HG02938 (cell line): Measurements from ENCODE around the gene DLX4.

Experiments
- ATAC-seq: cut with Tn5 transposase; IDR thresholded peaks from one replicate; pipeline ENCODE4 v1.9.1; 2021; ENCODE audit warnings: mild to moderate bottlenecking, moderate library complexity; ENCODE audit not compliant: unreplicated experiment

DLX4 gene, protein sequence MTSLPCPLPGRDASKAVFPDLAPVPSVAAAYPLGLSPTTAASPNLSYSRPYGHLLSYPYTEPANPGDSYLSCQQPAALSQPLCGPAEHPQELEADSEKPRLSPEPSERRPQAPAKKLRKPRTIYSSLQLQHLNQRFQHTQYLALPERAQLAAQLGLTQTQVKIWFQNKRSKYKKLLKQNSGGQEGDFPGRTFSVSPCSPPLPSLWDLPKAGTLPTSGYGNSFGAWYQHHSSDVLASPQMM

DNA sequence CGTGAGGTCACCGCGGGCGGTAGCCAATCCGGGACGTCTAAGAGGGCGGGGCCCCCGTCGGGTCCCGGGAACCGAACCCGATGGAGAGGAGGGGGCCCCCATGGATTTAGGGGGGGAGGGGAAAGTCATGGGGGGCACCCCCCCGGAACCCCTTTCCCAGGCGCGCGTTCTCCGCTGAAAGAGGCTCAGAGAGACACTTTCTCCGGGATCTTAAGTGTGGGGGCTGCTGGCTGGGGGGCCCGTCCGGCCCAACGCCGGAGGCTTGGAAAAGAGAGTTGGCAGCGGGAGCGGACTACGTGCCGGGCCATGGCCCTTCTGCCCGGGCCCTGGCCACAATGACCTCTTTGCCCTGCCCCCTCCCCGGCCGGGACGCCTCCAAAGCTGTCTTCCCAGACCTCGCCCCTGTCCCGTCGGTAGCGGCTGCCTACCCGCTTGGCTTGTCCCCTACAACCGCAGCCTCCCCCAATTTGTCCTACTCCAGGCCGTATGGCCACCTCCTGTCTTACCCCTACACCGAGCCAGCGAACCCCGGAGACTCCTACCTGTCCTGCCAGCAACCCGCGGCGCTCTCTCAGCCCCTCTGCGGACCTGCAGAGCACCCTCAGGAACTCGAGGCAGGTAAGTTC lies at the start of gene DLX4:
TSS of gene DLX4 (plus strand) at position 57 of the 626 bp plus-strand sequence. CDS start at position 336, 279 bp downstream.
- no peak for ATAC-seq

DNA sequence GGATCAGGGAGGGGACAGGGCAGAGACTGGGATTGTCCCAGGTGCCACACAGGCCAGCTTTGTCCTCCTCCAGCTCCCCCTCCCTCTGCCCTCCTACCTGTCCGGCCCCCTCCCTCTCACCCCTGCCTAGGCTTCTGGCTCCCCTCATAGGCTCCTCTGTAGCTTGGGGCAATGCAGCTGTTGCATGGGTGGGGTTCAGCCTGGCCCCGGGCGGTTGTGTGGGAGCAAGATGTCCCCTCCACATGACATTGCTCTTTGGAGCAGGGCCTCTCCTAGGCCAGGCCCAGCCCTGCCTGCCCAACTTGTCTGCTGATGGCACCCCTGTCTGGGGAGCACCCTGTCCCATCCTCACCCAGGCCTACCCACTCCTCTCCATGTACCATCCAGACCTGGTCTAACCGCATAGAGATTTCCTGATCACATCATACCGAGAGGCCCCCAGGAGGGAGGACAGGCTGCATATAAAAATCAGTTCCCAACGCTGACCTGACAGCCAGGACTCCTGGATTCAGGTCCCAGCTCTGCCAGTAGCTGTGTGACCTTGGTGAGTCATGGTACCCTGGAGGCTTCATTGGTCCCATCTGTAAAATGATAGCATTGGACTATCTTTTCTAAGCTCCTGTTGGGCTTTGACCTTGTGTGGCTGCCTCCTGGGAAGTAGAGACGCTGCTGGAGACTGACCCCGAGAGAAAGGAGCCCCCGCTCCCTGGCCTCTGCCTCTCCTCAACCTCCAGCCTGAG lies 48.8 kb upstream of the DLX4 start:
- ATAC-seq = no peak

DNA sequence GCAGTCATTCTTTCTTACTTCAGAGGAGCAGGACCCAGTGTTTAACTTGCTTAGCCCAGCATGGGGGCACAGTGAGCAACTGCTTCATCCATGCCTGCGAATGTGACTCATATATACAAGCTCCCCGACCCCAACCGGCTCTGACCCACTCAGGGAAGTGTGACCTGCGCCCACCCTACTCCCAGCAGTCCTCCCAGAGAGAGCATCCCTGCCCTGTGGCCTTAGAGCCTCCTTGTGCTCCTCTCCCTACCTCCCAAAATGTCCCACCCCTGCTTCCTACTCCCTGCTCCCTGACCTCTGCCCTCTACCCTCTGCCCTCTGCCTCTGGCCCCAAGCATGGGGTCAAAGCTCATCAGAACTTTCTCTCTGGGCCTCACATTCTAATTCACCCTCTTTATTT lies 46.9 kb upstream of the DLX4 start:
- no peak for ATAC-seq

DNA sequence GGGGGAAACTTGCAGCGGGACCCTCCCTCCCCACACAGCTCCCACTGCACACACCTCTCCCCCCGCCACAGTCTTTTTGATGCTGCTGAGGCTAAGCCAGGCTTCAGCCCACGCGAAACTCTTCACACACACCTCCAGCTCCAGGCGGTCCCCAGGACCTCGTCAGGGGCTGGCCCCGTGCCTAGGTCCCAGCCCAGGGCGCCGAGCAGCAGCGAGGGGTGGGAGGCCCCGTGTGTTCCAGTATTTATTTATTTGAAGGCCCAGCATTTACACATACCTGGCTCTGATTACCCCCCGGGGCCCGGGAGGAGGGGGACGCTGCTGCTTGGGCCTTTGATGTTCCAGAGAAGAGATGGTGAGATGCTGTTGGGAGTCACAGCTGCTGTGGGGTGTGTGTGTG lies 44.9 kb upstream of the DLX4 start:
- no peak for ATAC-seq

DNA sequence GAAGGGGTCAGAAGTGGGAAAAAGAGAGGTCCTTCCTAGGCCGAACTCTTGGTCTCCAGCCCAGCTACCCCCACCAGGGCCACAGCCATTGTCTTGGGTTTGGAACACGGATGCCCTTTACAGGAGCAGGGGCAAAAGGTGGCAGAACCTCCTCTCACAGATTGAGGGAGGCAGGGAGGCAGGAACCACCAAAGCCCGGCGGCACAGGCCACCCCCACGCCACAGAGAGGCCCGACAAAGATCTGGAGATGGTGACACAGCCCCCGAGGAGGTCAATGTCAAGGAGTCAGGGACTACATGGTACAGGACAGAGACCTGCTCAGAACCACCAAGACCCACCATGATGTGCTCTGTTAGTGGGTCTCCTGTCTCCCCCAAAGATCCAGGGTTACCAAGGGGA lies 44.4 kb upstream of the DLX4 start:
- ATAC-seq = no peak

DNA sequence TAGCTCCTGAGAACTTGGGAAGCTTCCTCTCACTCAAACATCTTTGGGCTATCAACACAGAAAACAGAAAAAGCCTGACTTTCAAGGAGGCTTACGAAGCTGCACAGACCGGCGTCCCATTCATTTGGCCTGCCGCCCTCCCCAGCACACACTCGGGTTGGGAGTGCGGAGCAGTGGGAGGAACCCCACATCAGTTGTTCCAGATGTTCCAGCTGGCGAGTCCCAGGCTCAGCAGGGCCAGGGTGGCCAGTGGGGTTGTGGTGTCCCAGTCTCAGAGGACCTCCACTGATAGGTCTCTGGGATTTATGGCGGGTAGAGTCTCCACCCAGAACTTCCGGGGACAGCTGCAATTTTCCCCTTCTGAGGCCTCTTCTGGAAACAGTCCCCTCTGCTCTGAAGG lies 43.1 kb upstream of the DLX4 start:
- ATAC-seq = no peak

DNA sequence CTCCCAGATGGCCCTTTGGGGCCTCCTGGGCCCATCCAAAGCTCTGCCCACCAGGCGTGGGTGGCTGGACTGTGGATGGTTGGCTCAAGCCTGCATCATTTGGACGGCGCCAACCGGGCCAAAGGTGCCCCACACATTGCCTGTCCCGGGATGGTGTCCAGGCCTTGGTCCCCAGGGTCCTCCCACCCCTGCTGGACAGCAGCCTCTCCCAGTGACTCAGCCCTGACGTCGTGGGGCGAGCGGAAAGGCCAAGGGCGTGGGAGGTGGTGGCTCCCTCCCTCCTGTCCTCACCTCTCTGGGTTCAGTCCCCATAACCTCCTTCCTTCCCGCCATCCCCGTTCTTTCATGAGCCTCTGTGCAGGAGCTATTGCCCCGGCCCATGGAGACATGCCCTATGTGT lies 42.1 kb upstream of the DLX4 start:
- no peak for ATAC-seq

DNA sequence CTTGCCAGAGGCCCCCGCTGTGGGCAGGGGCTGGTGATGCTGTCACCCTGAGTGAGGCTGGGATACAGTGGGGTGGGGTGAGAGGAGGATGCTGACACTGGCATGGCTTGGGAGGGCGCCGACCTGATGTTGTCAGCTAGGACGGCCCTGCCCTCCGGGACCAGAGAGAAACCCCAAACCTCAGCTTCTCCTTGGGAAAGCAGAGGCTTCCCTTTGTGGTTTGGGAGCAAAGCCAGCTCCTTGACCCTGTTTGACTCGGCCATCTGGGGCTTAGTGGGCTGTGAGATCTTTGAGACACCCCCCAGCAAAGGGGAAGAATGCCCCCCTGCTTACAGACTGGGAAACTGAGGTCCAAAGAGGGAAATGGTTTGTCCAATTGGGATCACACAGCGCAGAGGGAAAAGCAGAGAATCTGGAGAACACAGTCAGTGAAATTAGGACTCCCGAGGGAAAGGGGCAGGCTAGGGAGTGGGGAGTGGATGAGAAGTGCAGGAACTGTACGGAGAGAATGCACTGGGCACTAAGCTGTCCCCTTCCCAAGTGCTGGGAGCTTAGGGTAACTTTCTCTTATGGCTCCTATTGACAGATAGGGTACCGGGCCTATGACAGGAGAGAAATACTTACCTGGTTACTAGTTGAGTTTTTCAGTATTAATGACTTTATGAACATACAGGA lies 40.7 kb upstream of the DLX4 start:
- ATAC-seq = no peak

DNA sequence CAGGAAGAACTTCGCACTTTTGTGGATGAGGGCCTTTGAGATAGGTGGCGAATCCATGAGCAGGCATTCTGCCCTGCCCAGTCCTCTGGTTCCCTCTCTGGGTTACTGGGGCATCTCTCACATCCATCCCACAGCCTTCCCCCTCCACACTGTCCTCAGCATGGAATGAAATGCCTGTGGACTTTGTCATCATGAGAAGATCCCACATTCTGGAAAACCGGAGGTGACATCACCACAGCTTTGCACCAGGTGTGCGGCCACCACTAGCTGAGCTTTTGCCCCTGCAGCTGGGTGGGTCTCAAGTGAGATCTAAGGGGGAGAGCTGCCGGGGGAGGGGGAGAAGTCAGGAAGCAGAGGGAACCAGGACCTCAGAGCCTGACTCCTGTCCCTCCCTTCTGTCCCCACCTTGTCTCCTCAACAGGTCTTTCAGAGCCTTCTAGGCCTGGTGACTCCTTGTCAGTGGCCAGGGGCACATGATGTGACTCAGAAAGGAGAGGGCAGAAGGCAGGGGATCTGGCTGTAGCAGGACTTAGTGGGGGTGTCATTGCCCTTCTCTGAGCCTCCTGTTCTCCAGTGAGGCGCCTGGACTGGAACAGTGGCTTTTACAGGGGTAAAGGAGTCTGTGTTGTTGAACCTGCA lies 40.0 kb upstream of the DLX4 start:
- no peak for ATAC-seq

DNA sequence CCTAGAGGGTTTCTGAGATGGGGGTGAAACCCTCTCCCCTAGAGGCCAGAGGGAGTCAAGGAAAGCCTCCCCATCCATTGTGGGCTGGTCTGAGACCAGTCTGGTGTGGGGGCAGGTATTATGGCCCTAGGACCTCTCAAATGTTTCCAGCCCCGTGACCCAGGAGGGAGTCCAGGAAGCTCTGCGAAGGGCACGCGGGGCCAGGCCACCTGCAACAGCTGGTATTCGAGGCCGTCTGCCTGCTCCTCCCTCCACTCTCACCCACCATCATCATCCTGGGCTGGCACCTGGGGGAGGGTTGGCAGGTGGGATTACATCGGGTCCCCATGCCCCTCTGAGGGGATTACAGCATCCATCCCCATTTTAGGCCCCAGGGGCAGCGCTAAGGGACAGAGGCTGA lies 38.1 kb upstream of the DLX4 start:
- no peak for ATAC-seq

DNA sequence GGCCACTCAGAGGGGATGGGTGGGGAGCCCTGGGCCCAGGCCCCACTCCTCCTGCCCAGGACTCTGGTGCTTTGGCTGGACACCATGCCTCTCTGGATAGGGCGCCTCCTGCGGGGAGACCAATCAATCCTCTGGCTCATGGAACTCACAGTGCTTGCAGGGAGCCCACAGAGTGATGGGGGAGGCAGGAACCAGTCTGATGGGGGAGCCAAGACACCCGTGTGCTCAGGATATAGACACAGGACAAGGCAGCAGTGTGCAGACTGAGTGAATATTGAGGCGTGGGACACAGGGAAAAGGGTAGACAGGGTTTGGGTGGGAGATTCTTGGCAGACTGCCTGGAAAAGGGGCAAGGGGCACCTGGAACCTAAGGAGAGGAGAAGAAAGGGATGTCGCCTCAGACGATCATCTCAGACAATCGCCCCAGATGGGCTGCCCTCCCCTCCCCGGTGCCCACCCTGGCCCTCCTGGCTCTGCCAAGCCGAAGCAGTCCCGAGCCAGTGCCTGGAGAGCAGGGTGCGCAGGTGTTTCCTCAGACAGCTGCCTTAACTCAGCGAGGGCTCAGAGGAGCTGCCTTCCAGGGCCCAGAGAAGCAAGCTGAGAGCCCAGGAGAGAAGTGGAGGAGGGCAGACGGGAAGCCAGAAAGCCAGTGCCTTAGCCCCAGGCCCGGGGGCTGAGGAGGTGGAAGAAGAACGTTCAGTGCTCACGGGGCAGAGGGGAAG lies 37.4 kb upstream of the DLX4 start:
- no peak for ATAC-seq

DNA sequence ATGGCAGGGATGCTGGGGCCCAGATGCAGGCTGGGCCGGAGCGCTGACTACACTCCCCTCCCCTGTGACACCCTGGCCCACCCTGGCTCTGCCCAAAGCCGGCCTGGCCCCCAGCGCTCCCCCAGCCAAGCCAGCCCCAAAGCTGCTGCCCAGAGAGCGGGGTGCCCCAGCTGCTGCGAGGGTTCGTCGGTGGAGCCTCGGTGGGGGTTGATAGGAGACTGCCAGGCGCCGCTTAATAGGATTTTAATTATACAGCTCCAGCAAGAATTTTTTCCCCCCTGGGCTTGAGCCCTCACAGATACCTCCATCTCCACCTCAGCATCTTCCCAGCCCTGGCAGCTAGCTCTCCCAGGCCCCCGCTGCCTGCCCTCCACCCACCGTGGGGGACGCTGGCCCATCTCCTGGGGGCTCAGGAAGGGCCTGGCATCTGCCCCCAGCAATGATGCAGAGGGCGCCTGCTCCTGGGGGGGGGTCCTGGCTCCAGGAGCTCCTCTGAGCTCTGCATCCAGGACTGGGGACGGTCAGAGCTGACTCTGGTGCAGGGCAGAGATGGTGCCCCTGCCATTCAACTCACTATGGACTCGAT lies 36.8 kb upstream of the DLX4 start:
- no peak for ATAC-seq

DNA sequence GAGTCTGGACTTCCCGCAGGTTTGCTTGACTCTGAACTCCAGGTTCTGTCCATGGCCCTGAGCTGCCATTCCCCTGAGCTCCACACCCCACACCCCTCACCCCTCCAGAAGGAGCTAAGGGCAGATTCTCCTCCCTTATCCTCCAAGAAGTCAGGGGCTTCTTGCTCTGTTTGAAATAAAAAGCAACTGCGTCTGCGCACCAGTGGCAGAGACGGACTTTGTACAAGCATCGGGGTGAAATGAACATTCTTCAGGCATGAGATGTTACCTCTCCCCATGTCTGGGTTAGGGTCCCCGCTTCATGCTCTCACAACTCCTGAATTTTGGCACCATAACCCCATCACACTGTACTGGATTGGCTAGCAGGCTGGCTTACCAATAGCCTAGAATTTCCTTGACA lies 36.1 kb upstream of the DLX4 start:
- ATAC-seq = no peak

DNA sequence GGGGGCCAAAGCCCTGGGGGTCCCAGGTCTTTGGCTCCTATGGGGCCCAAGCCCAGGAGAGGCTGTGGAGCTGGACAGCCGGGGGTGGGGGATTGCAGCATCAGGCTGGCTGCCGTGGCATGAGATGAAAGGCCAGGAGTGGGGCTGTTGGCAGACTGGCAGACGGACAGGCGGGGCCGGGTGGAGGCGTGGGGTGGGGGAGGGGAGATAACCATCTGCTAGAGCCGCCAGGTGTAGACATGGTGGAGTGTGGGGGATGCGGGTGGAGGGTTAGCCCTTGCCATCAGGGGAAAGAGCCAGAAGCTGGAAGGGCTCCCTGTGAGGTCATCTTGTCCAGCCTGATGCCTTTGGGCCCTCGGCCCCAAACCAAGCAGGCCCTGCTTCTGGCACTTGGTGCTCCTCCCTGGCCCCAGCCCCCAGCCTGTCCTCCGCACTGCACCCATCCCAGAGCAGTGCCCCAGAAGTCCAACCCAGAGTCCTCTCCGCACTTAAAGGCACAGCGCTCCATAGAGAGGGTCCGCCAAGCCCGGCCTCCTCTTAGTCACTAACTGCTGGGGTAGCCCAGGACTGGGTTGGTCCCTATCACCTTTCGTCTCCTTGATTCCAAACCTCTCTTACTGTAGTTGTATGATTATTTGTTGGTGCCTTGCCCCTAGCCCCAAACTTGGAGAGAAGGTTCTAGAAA lies 33.3 kb upstream of the DLX4 start:
- ATAC-seq = no peak

DNA sequence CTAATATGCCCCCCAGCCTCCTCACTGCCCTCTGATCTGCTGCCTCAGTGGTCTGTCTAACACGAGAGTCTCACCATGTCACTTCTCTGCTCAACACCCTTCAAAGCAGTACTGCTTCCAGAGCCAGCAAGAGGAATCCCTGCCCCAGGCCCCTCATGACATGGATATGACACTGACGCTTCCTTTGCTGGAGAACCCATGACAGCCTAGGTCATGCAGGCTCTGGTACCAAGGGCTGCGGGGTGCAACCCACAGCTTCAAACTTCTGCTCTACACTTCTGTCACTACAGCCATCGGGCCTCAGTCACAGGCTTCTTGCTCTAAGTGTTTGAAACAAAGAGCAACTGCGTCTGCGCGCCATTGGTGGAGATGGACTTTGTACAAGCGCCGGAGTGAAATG lies 32.6 kb upstream of the DLX4 start:
- ATAC-seq = no peak

DNA sequence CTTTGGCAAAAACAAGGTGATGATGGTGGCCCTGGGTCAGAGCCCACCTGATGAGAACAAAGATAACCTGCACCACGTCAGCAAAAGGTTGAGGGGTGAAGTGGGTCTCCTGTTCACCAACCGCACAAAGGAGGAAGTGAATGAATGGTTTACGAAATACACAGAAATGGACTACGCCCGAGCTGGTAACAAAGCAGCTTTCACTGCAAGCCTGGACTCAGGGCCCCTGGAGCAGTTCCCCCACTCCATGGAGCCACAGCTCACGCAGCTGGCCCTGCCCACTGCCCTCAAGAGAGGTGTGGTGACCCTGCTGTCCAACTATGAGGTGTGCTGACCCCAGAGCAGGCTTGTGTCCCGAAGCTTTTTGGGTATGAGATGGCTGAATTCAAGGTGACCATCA lies 29.7 kb upstream of the DLX4 start:
- ATAC-seq = no peak

DNA sequence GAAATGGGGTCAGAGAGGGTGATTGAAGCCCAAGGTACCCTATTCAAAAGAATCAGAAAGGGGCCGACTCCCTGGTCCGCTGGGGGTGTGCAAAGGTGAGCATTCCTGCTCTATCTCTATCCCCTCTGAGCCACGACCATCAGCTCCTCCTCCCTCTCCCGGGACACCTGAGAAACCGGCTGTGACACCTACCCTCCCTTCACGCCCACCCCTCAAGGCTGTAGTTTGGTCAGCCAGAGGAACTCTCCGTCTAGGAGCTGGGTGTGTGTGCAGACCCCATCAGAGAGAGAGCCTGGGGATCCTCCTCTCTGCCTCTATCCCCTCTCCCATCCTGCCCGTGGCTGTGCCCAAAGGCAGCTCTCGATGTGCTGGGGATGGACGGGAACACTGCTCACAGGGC lies 27.6 kb upstream of the DLX4 start:
- ATAC-seq = no peak

DNA sequence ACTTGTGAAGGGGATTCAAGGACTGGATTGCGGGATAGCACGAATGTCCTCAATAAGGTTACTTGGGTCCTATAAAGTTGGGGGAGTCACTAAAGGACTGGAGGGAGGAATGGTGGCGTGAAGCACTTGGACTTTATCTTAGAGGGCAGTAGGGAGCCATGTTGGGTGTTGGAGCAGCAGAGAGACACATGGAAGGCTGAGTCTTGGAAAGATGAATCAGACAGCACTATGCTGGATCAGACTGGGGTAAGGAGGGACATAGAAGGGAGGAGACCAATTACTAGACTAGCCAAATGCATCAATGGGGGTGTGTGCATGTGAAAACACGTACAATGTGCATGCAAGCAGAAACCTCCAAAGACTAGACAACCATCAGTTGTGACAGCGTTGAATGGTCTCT lies 26.0 kb upstream of the DLX4 start:
- ATAC-seq = no peak

DNA sequence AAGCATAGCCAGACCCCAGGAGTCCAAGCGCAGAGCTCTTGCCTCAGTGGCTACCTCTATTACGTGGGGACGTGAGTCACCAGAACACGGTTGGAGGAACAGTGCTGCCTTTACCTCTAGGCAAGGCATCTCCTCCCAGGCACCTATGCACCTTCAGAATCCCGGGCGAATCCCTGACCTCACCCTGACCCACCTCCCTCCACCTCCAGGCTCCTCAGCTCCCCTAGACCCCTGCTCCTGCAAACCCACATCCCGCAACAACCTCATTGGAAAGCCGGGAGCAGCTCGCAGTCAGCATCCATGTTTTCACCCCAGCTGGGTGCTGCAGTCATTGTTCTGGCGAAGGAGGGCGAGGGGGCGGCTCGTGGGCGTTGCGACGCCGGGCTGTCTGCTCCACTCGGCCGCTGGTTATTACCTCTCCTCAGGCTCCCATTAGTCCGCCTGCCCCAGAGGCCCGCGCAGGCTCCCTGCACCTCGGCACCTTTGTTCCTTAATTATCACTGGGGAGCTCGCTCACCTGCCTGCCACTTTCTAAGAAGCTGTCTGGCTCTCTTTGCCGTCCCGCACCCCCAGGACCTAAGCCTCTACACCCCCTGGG lies 24.6 kb upstream of the DLX4 start:
- ATAC-seq = no peak
